Measurements from ENCODE around the gene DCAF17. TPM values are rescaled to one million over a fixed set of nuclear protein-coding genes. Genes with fewer than 3 reads are reported as not detected.
A peak's percentile ranks its signal among the peaks of the same experiment; 100 is the strongest.

Gene DCAF17
- total RNA-seq, 1 donor from 2014 or later: 53.8 TPM

GRCh38 chr2:171431677-171432167, 2.3 kb upstream of the DCAF17 start:
- no peaks in the 10 kb centered on the region for H4K20me1 ChIP-seq (ENCODE audit: low read depth)
- H3K27me3 Mint-ChIP-seq (ENCODE audit: insufficient read depth, low read depth): no peaks in the 10 kb centered on the region
- H3K36me3 Mint-ChIP-seq: peaks cover 9% of the 10 kb centered on the region
- peaks cover 11% of the 10 kb centered on the region for H3K36me3 ChIP-seq
- no peak overlapping the region for H3K4me3 Mint-ChIP-seq
- H3K4me3 ChIP-seq: no peak overlapping the region
- TF ChIP-seq EZH2phosphoT487 (IDR thresholded peaks at IDR 0.05): no peak
- no peak for TF ChIP-seq EZH2 (IDR thresholded peaks at IDR 0.05)
- TF ChIP-seq, protein P1, sequence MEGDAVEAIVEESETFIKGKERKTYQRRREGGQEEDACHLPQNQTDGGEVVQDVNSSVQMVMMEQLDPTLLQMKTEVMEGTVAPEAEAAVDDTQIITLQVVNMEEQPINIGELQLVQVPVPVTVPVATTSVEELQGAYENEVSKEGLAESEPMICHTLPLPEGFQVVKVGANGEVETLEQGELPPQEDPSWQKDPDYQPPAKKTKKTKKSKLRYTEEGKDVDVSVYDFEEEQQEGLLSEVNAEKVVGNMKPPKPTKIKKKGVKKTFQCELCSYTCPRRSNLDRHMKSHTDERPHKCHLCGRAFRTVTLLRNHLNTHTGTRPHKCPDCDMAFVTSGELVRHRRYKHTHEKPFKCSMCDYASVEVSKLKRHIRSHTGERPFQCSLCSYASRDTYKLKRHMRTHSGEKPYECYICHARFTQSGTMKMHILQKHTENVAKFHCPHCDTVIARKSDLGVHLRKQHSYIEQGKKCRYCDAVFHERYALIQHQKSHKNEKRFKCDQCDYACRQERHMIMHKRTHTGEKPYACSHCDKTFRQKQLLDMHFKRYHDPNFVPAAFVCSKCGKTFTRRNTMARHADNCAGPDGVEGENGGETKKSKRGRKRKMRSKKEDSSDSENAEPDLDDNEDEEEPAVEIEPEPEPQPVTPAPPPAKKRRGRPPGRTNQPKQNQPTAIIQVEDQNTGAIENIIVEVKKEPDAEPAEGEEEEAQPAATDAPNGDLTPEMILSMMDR (IDR thresholded peaks at IDR 0.05): no peak
- H3K4me1 ChIP-seq: peaks cover 29% of the 10 kb centered on the region
- no peak overlapping the region for H3K9ac ChIP-seq
- H3F3A ChIP-seq (ENCODE audit: low read depth): peaks cover 24% of the 10 kb centered on the region
- peaks cover 23% of the 10 kb centered on the region for H3K4me1 Mint-ChIP-seq
- no peaks in the 10 kb centered on the region for H3K9me3 ChIP-seq (ENCODE audit: low read depth)
- no peak overlapping the region for H2AFZ ChIP-seq (replicated peaks)
- no peaks in the 10 kb centered on the region for H3K27me3 ChIP-seq
- no peak overlapping the region for H3K27ac Mint-ChIP-seq
- no peak overlapping the region for H3K4me2 ChIP-seq
- no peaks in the 10 kb centered on the region for H3K9me3 Mint-ChIP-seq
- DNase-seq (ENCODE audit: low spot score): peak; percentile 6
- peaks cover 86% of the 10 kb centered on the region for H3K79me2 ChIP-seq (ENCODE audit: low read depth)
- no peak overlapping the region for H3K27ac ChIP-seq

DNA sequence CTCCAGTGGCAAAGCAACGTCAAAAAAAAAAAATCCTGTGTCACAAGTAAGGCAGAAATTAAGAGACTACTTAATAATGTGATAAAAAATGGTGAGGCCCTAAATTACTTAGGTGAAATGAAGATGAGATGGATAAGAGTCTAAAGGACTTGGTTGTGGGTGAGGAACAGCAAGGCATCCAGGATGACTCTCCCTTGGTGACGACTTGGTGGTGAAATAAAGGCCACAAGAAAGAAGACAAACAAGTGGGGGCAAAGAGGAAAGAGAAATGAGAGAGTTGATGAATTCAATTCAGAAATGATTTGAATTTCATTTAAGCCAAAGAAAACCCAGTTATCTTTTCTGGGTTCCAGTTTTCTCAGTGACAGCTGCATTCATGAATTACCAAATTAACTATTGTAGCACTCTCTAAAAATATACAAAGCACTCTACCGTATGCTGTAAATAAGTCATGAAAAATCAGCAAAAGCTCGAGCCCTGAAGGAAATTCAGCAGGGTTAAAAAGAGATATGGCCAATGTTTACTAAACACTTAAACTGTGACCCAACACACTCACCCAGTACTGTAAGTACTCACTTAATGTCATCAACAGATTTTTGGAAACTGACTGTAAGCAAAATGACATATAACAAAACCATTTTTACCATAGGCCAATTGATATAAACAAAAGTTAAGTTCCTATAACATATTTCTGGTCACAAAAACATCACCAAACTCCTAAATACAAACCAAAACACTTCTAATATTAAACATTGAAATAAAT, 1.6 kb upstream of the DCAF17 start:
- H3K4me1 ChIP-seq: peaks cover 29% of the 10 kb centered on the region
- Mint-ChIP-seq H3K4me3 (peak overlapping the region; percentile 92), H3K27me3 (ENCODE audit: insufficient read depth, low read depth) (no peaks in the 10 kb centered on the region), H3K27ac (no peak overlapping the region), H3K9me3 (no peaks in the 10 kb centered on the region), H3K4me1 (peaks cover 23% of the 10 kb centered on the region), H3K36me3 (peaks cover 16% of the 10 kb centered on the region)
- DNase-seq (ENCODE audit: low spot score): no peak
- H3K79me2 ChIP-seq (ENCODE audit: low read depth): peaks cover 86% of the 10 kb centered on the region
- H2AFZ ChIP-seq (replicated peaks): no peak overlapping the region
- no peaks in the 10 kb centered on the region for H4K20me1 ChIP-seq (ENCODE audit: low read depth)
- H3K36me3 ChIP-seq: peaks cover 12% of the 10 kb centered on the region
- H3K9ac ChIP-seq: no peak overlapping the region
- peak overlapping the region; percentile 68 for H3K4me3 ChIP-seq
- no peaks in the 10 kb centered on the region for H3K9me3 ChIP-seq (ENCODE audit: low read depth)
- H3K27ac ChIP-seq: no peak overlapping the region
- H3K4me2 ChIP-seq: peak overlapping the region; percentile 78
- H3K27me3 ChIP-seq: no peaks in the 10 kb centered on the region
- TF ChIP-seq, protein P1 (IDR thresholded peaks at IDR 0.05): no peak
- TF ChIP-seq EZH2phosphoT487 (IDR thresholded peaks at IDR 0.05) (no peak), EZH2 (IDR thresholded peaks at IDR 0.05) (no peak)
- peaks cover 24% of the 10 kb centered on the region for H3F3A ChIP-seq (ENCODE audit: low read depth)

DNA sequence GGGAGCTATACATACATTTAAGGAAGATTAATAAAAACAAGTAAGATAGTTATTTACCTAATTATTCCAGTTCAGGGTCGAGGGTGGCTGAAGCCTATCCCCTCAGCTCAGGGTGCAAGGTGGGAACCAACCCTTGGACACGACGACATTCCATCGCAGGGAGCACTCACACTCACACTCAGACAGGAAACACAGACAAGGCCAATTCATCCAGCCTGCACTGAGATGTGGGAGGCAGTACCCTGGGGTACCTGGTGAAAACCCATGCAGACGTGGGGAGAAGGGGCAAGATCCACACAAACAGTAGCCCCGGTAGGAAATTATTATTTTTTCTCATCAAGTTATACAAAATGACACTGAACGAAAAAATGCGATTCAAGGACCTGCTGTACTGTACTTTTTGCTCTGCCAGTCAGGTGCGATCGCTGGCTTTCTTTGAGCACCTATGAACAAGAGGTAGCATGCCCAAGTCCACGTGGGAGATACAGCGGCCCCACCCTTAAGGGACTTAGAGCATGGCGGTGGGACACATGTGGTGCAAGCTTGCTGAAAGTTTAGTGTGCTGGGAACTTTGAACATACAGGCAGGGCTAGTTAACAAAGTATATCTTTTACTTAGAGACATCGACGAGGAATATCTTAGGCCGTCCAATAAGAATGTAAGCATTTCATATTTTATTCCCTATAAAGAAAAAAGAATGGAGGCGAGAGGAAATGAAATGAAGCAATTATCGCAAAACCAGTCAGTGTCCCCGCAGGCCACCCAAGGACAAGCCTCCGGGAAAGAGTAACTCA, 860 bp upstream of the DCAF17 start:
- Mint-ChIP-seq H3K4me3 (peak overlapping the region; percentile 92), H3K27ac (peak overlapping the region; percentile 52), H3K27me3 (ENCODE audit: insufficient read depth, low read depth) (no peaks in the 10 kb centered on the region), H3K36me3 (peaks cover 21% of the 10 kb centered on the region), H3K4me1 (peaks cover 23% of the 10 kb centered on the region), H3K9me3 (no peaks in the 10 kb centered on the region)
- Histone ChIP-seq H3K4me2 (peak overlapping the region; percentile 78), H3K4me1 (peaks cover 29% of the 10 kb centered on the region), H2AFZ (replicated peaks) (peak overlapping the region; percentile 69), H3K27me3 (no peaks in the 10 kb centered on the region), H3F3A (ENCODE audit: low read depth) (peaks cover 24% of the 10 kb centered on the region), H3K27ac (peak overlapping the region; percentile 50), H3K9ac (no peak overlapping the region), H4K20me1 (ENCODE audit: low read depth) (no peaks in the 10 kb centered on the region), H3K4me3 (peak overlapping the region; percentile 68), H3K79me2 (ENCODE audit: low read depth) (peaks cover 87% of the 10 kb centered on the region), H3K9me3 (ENCODE audit: low read depth) (no peaks in the 10 kb centered on the region), H3K36me3 (peaks cover 19% of the 10 kb centered on the region)
- TF ChIP-seq EZH2phosphoT487 (IDR thresholded peaks at IDR 0.05) (no peak), EZH2 (IDR thresholded peaks at IDR 0.05) (no peak)
- TF ChIP-seq, protein P1 (IDR thresholded peaks at IDR 0.05): no peak
- DNase-seq (ENCODE audit: low spot score): peak; percentile 56
